Activated T-cell treated with anti-CD3 and anti-CD28 coated beads, Interleukin-2, amount 50 U/mL, for 72 hours (primary cell): ENCODE measurements around the gene C4B. TPM values are rescaled to one million over a fixed set of nuclear protein-coding genes. Genes with fewer than 3 reads are reported as not detected.
"Not testable (repeated sequence)": the region's sequence is repeated elsewhere in the genome, so short reads cannot be mapped to it uniquely, and the experiment has no call there.

Experiments
- ATAC-seq, 2 donors: fragments of 150-1000 bp; cut with Tn5 transposase; replicated peaks in 1 of 2; 2 replicates each; pipeline ENCODE4 v1.10.0; 2021; ENCODE audit warnings: moderate library complexity in 2 of 2, mild to moderate bottlenecking in 1 of 2
- DNase-seq, 2 donors: peaks; one replicate each; pipeline ENCODE4 v3.0.0; 2021 to 2022; ENCODE audit warnings: mixed read lengths in 1 of 2
- H3K27ac Mint-ChIP-seq: one replicate; pipeline ENCODE4 v1.8.0; 2022; ENCODE audit warnings: mild to moderate bottlenecking, moderate library complexity, mixed read lengths
- H3K27me3 Mint-ChIP-seq: one replicate; pipeline ENCODE4 v1.8.0; 2022; ENCODE audit warnings: low read depth, mixed read lengths
- H3K36me3 Mint-ChIP-seq, 2 donors: one replicate each; pipeline ENCODE4 v1.8.0; 2022; ENCODE audit warnings: mixed read lengths in 2 of 2, mild to moderate bottlenecking in 1 of 2; ENCODE audit not compliant: insufficient read depth in 2 of 2
- H3K4me1 Mint-ChIP-seq: one replicate; pipeline ENCODE4 v1.8.0; 2022; ENCODE audit warnings: low read depth, mixed read lengths
- H3K4me3 Mint-ChIP-seq, 2 donors: one replicate each; pipeline ENCODE4 v1.8.0; 2022; ENCODE audit warnings: mild to moderate bottlenecking in 2 of 2, mixed read lengths in 2 of 2, moderate library complexity in 2 of 2
- H3K9me3 Mint-ChIP-seq, 2 donors: one replicate each; pipeline ENCODE4 v1.8.0; 2022; ENCODE audit warnings: mixed read lengths in 2 of 2
- total RNA-seq, 2 donors: library from RNA; stranded (reverse); gene quantifications; one replicate each; pipeline ENCODE4 v1.2.3, GENCODE V29; 2022

The C4B gene
- total RNA-seq, 2 donors from 2014 or later = 4.9 to 6.4 TPM

DNA sequence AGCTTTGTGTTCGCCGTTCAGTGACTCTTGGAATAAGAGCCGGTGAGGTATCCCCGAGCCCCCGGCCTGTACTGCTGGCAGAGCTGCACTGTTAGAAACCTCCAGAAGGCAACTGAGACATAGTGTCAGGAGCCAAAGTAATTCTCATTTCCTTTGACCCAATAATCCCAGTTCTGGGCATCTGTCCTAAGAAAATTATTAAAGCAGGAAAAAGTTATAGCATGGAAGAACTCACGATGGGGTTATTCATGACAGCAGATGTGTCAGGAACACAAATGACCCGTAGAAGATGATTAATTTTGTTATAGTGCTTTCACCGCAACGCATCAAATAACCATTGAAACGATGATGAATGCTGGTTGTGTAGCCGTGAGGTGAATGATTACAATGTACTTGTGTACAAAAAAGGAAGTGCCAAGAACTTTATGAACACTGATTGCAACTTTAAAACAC is 43.9 kb downstream of the C4B start:
- Mint-ChIP-seq H3K9me3 (no peaks in the 10 kb centered on the region), H3K4me3 (no peak overlapping the region), H3K4me1 (no peaks in the 10 kb centered on the region), H3K27me3 (no peaks in the 10 kb centered on the region), H3K36me3 (no peaks in the 10 kb centered on the region), H3K27ac (no peak overlapping the region)
- ATAC-seq (no peak), DNase-seq (no peak)

DNA sequence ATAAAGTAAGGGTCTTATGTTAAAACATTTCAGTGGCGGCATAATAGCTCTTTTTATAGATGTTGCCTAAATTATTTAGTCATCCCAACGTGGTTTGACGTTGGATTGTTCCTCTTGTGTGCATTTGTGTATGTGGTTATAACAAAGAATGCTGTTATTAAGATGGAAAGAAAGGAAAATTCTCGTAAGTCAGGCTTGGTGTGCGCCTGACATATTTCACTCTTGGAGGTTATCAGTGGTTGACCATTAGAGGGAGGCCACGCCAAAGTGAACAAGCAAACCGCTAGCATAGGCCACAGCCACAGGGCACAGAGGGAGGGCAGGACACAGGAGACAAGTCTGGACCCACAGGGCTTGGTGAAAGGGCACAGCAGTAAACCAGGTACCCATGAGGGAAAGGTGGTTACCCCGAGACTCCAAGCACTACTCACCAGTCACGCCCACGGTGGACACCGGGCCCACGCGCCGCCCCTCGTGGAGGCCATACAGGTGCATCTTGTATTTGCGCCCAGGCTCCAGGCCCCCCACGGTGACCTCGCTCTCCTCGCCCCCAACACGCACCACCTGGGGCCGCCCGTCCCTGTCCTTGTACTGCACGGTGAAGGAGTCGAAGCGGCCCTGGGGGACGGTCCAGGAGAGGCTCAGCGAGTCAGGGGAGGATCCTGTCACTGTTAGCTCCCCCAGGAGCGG is 46.5 kb downstream of the C4B start:
- peaks cover 4% of the 10 kb centered on the region for H3K27me3 Mint-ChIP-seq
- ATAC-seq = no peak

DNA sequence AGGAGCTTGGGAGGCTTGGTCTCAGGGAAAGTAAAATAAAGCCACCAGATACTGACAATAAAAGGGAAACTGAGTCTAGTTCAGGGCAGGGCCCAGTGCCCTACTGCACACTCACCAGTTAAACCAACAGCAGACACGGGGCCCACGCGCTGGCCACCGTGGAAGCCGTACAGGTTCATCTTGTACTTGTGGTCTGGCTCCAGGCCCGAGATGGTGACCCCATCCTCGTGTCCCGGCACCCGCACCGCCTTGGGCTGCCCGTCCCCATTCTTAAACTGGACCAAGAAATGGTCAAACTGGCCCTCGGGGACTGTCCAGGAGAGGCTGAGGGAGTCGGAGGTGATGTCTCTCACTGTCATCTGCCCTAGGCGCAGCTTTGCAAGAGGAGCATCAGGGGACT is 50.1 kb downstream of the C4B start:
- H3K4me3 Mint-ChIP-seq = no peak overlapping the region
- no peak for DNase-seq
- peaks cover 4% of the 10 kb centered on the region for H3K27me3 Mint-ChIP-seq
- no peaks in the 10 kb centered on the region for H3K36me3 Mint-ChIP-seq
- ATAC-seq = no peak
- peaks cover 10% of the 10 kb centered on the region for H3K4me1 Mint-ChIP-seq
- H3K27ac Mint-ChIP-seq = no peak overlapping the region
- no peaks in the 10 kb centered on the region for H3K9me3 Mint-ChIP-seq

More for the DNA sequence above, 46.5 kb downstream of the C4B start:
- Mint-ChIP-seq H3K4me1 (peaks cover 5% of the 10 kb centered on the region), H3K4me3 (no peak overlapping the region), H3K9me3 (no peaks in the 10 kb centered on the region), H3K36me3 (no peaks in the 10 kb centered on the region), H3K27ac (no peak overlapping the region)
- no peak for DNase-seq

DNA sequence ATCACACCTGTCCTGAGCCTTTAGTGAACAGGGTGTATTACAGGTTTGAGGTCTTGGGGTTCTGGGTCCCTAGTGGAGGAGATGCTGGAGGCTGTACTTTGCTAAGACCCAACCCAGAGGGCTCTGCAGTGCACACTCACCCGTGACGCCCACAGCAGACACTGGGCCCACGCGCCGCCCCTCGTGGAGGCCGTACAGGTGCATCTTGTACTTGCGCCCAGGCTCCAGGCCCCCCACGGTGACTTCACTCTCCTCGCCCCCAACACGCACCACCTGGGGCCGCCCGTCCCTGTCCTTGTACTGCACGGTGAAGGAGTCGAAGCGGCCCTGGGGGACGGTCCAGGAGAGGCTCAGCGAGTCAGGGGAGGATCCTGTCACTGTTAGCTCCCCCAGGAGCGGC is 52.9 kb downstream of the C4B start:
- H3K4me3 Mint-ChIP-seq, ATAC-seq, H3K9me3 Mint-ChIP-seq, DNase-seq, H3K27ac Mint-ChIP-seq, H3K27me3 Mint-ChIP-seq, H3K36me3 Mint-ChIP-seq: not testable (repeated sequence)
- peaks cover 10% of the 10 kb centered on the region for H3K4me1 Mint-ChIP-seq

DNA sequence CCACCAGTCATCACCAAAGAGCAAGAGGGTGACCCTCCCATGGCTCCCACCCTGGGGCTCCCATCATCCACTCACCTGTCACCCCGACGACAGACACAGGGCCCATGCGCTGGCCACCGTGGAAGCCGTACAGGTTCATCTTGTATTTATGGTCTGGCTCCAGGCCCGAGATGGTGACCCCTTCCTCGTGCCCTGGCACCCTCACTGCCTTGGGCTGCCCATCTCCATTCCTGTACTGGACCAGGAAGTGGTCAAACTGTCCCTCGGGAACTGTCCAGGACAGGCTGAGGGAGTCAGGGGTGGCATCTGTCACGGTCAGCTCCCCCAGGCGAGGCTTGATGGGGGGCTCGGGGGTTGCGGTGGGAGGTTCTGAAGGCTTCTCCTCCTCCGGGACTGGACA is 53.7 kb downstream of the C4B start:
- ATAC-seq, H3K36me3 Mint-ChIP-seq, DNase-seq, H3K4me3 Mint-ChIP-seq, H3K9me3 Mint-ChIP-seq, H3K27ac Mint-ChIP-seq, H3K27me3 Mint-ChIP-seq: not testable (repeated sequence)
- H3K4me1 Mint-ChIP-seq = peaks cover 10% of the 10 kb centered on the region

DNA sequence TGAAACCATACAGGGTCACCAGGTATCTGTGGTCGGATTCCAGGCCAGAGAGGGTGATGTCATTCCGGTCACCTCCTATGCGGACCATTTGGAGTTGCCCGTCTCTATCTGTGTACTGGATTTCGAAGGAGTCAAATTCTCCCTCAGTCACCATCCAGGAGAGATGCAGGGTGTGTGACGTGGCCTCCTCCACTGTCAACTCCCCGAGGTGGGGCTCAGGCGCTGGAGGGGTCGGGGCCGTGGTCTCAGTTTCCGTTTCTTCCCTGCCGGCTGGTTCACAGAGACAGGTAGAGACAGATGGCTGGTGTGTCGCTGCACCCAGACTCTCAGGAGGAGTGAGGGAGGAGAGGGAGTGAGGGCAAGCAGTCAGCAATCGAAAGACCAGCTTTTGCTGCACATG is 54.3 kb downstream of the C4B start:
- Mint-ChIP-seq H3K4me3 (no peak overlapping the region), H3K27ac (no peak overlapping the region), H3K4me1 (peaks cover 10% of the 10 kb centered on the region), H3K27me3 (peaks cover 1% of the 10 kb centered on the region), H3K9me3 (no peaks in the 10 kb centered on the region), H3K36me3 (no peaks in the 10 kb centered on the region)
- ATAC-seq (no peak), DNase-seq (no peak)

DNA sequence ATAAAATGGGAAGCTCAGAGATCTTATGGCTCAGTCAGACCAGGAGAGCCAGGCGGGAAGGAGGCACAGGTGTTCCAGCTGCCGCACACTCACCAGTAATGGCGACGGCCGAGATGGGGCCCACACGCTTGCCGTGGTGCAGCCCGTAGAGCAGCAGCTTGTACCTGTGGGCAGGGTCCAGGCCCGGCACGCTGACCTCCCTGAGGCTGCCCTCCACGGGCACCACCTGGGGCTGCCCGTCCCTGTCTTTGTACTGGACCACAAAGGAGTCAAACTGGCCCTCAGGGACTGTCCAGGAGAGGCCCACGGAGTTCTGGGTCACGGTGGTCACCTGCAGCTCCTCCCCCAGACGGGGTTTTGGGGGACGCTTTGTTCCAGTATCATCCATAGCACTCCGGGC is 54.9 kb downstream of the C4B start:
- ATAC-seq (no peak), DNase-seq (no peak)
- H3K4me3 Mint-ChIP-seq = no peak overlapping the region
- H3K36me3 Mint-ChIP-seq = no peaks in the 10 kb centered on the region
- H3K9me3 Mint-ChIP-seq = no peaks in the 10 kb centered on the region
- no peaks in the 10 kb centered on the region for H3K27me3 Mint-ChIP-seq
- no peak overlapping the region for H3K27ac Mint-ChIP-seq
- H3K4me1 Mint-ChIP-seq = peaks cover 10% of the 10 kb centered on the region

DNA sequence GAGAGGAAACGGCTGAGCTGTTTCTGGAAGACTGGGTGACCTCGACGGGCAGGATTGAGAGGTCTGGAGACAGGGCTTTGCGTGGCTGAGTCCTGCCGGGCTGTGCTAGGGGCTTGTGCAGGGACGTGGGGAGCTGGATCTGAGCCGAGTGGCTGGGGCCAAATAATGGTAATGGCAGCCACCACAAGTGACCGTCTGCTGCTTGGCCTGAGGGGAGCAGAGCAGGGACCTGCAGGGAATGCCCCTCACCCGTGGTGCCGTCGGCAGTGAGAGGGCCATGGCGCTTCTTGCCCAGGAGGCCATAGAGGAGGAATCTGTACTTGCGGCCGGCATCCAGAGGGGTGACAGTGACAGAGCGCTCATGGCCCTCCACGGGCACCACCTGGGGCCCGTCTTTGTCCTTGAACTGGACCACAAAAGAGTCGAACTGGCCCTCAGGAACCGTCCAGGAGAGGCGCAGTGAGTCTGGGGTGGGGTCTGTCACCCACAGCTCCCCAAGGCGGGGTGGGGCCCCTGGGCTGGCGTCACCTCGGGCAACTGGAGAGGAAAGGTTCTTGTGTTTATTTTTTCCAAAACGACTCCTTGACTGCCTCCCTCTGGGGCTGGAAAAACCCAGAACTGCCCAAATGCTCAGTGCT is 55.4 kb downstream of the C4B start:
- no peak for DNase-seq
- H3K27ac Mint-ChIP-seq = no peak overlapping the region
- peaks cover 10% of the 10 kb centered on the region for H3K4me1 Mint-ChIP-seq
- H3K9me3 Mint-ChIP-seq = no peaks in the 10 kb centered on the region
- no peak for ATAC-seq
- H3K27me3 Mint-ChIP-seq = no peaks in the 10 kb centered on the region
- no peak overlapping the region for H3K4me3 Mint-ChIP-seq
- H3K36me3 Mint-ChIP-seq = no peaks in the 10 kb centered on the region

DNA sequence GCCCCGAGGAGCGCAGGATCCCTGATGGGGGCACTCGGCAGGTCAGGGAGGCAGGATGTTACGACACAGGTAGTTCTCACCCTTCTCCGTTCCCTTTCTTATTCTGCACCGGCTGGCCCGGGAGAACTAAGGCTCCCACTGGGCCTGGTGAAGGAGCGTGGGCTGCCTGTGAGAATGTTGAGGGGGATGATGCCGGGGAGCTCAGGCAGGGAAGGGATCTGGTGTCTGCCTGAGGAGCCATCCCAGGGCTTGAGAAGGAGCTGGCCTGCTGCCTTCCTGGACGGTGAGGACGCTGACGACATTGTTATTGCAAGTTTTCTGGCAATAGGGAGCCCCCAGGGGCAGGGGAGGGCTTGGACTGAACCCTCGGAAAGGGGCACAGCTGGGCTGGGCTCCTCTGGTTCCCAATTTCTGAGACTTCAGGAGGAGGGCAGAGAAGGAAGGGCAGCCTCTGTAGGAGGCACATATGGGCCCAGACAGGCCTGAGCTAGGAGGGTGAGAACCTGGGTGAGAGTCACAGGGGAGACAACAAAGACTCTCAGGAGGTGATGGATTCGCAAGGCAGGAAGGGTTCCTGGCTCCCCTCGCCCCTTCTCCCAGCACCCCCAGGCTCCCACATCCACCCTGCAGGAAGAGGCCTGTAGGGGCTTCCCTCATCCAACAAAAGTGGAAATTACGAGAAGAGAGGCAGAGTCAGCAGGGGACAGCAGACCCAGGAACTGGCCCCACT is 56.4 kb downstream of the C4B start:
- no peak overlapping the region for H3K27ac Mint-ChIP-seq
- no peak for ATAC-seq
- H3K9me3 Mint-ChIP-seq = no peaks in the 10 kb centered on the region
- H3K4me3 Mint-ChIP-seq = no peak overlapping the region
- no peaks in the 10 kb centered on the region for H3K27me3 Mint-ChIP-seq
- no peaks in the 10 kb centered on the region for H3K36me3 Mint-ChIP-seq
- no peak for DNase-seq
- peaks cover 5% of the 10 kb centered on the region for H3K4me1 Mint-ChIP-seq

DNA sequence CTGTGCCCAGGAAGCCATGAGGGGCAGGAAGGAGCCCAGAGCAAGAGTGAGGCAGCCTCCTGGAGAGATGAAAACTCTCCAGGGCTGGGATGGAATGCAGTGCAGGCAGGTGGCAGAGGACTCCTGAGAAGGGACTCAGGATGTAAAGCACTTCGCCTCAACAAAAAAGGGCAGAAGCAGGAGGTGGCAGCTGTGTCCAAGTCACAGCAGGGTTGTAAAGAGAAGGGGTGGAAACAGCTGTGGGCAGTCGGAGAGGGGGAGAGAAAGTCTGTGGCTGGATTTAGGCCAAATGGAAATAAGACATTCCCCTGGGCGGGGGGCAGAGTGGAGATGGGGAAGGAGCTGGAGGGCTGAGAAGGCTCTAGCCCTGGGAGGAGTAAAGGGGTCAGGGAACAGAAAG is 58.5 kb downstream of the C4B start:
- Mint-ChIP-seq H3K4me3 (no peak overlapping the region), H3K27ac (no peak overlapping the region), H3K9me3 (no peaks in the 10 kb centered on the region), H3K27me3 (no peaks in the 10 kb centered on the region), H3K4me1 (no peaks in the 10 kb centered on the region), H3K36me3 (no peaks in the 10 kb centered on the region)
- DNase-seq (no peak), ATAC-seq (no peak)

DNA sequence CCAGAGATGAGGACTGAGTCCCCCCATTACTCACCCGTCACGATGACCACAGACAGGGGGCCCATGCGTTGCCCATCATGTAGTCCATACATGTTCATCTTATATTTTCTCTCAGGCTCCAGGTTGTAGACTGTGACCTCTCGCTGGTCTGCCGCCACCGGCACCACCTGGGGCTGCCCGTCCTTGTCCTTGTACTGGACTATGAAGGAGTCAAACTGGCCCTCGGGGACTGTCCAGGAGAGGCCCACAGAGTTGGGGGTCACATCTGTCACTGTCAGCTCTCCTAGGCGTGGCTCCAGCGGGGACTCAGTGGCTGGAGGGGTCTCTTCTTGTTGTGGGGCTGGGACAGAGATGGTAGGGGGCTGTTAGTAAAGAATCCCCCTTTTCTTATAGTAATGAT is 59.0 kb downstream of the C4B start:
- no peaks in the 10 kb centered on the region for H3K9me3 Mint-ChIP-seq
- no peaks in the 10 kb centered on the region for H3K27me3 Mint-ChIP-seq
- DNase-seq = no peak
- H3K4me1 Mint-ChIP-seq = no peaks in the 10 kb centered on the region
- H3K4me3 Mint-ChIP-seq = no peak overlapping the region
- no peak for ATAC-seq
- H3K36me3 Mint-ChIP-seq = no peaks in the 10 kb centered on the region
- no peak overlapping the region for H3K27ac Mint-ChIP-seq

DNA sequence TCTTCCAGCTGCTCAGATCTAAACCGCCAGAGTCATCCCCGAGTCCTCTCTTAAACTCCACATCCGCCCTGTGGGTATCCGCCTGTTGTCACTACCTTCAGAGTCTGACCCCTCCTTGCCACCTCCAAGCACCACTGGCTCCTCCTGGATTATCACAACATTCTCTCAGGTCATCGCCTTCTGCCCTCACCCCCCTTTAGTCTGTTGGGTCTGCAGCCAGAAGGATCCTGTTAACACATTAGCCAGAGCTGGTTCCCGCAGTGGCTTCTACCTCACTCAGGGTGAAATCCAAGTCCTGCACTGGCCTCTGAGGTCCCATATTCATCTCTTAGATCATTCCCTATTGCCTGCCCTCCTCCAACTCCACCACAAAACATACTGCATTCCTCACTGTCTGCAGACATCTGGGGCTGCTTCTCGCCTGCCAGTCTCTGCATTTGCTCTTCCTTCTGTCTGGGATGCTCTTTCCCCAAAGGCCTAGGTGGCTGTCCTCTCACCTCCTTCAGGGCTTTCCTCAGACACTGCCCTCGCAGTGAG is 60.5 kb downstream of the C4B start:
- Mint-ChIP-seq H3K9me3 (no peaks in the 10 kb centered on the region), H3K27me3 (no peaks in the 10 kb centered on the region)

DNA sequence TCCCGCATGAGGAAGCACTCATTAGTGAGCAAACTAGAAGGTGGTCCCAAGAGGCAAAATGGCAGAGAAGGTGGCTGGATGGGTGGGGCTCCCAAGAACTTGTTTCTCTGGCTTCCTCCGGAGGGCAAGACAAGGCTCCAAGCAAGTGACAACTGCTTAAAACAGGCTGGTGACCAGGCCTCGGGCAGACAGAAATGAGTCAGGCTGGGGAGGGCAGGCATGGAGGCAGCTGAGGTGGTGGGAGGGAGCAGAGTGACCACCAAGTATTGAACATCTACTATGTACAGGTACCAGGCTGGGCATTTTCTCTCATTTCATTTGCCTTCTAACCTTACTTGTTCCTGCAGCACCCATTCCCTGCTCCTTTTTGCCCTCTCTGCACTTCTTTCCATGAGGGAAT is 61.2 kb downstream of the C4B start:
- Mint-ChIP-seq H3K36me3 (no peaks in the 10 kb centered on the region), H3K4me3 (no peak overlapping the region), H3K9me3 (no peaks in the 10 kb centered on the region), H3K27me3 (peaks cover 4% of the 10 kb centered on the region), H3K4me1 (no peaks in the 10 kb centered on the region), H3K27ac (no peak overlapping the region)
- DNase-seq (no peak), ATAC-seq (no peak)

More for the DNA sequence above, 60.5 kb downstream of the C4B start:
- no peak for ATAC-seq
- H3K36me3 Mint-ChIP-seq = no peaks in the 10 kb centered on the region
- H3K4me1 Mint-ChIP-seq = no peaks in the 10 kb centered on the region
- no peak overlapping the region for H3K4me3 Mint-ChIP-seq
- no peak for DNase-seq
- no peak overlapping the region for H3K27ac Mint-ChIP-seq
